ENCODE measurements around the gene OLFML2A. TPM values are rescaled to one million over a fixed set of nuclear protein-coding genes. Genes with fewer than 3 reads are reported as not detected.
"Not testable (repeated sequence)": the region's sequence is repeated elsewhere in the genome, so short reads cannot be mapped to it uniquely, and the experiment has no call there.

Gene OLFML2A
- total RNA-seq, 1 experiment from 2014 or later: 0.99 TPM

DNA sequence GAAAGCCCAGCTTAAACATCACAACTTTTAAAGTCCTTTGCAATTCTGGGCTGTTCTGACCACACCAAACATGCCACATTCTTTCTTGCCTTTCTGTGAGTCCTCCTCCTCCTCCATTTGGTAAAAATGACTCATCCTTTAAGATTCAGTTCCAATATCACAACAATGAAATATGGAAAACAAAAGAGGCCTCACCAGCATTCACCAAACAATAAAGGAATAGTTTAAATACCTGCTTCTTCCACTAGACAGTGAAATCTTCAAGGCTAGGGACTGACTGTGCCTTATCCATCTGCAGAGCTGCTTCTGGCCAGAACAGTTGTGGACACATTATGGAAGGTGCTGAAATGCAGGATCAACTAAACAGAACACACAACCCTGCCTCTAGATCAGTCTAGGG lies 41.8 kb upstream of the OLFML2A start:
- no peak for DNase-seq
- Mint-ChIP-seq H3K9me3 (ENCODE audit: low read depth, unreplicated experiment) (no peaks in the 10 kb centered on the region), H3K4me3 (ENCODE audit: low read depth, unreplicated experiment) (peak overlapping the region; percentile 36), H3K4me1 (ENCODE audit: low read depth, unreplicated experiment) (peaks cover 25% of the 10 kb centered on the region), H3K27me3 (ENCODE audit: unreplicated experiment) (no peaks in the 10 kb centered on the region), H3K36me3 (ENCODE audit: insufficient read depth, unreplicated experiment) (peaks cover 4% of the 10 kb centered on the region), H3K27ac (ENCODE audit: unreplicated experiment) (peak overlapping the region; percentile 51)
- intact Hi-C loops (cut with micrococcal nuclease; ENCODE audit: unreplicated experiment): no loop called here
- no peak for TF ChIP-seq CTCF (IDR thresholded peaks at IDR 0.05; ENCODE audit: unreplicated experiment)
- no TSS peak for BruUV-seq (replicated peaks)
- CTCF ChIA-PET: interaction anchor here (1.2 to 2.4 kb wide), 2 partner anchors 8 to 30 kb away, joined by 4 to 8 read pairs; no protein-coding TSS in a partner anchor

- intact Hi-C loops (cut with micrococcal nuclease; ENCODE audit: unreplicated experiment); H3K27me3 Mint-ChIP-seq (ENCODE audit: unreplicated experiment); H3K4me3 Mint-ChIP-seq (ENCODE audit: low read depth, unreplicated experiment): not testable (repeated sequence)
These were observed 38.9 kb upstream of the OLFML2A start for GRCh38 chr9:124738075-124738474.

DNA sequence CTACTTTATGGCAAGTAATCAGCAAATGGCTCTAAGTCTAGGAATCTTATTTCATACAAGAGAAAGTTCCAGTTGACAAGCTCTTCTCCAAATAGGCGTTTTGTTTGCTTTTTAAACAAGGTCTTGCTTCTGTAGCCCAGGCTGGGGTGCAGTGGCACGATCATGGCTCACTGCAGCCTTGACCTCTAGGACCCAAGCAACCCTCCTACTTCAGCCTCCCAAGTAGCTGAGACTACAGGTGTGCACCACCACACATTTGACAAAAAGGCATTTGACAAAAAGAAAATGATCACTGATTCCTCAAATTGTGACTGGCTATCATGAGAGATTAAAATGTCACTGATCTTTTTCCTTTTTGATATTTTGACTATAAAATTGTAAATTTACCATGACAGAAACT lies 37.6 kb upstream of the OLFML2A start:
- TF ChIP-seq CTCF (IDR thresholded peaks at IDR 0.05; ENCODE audit: unreplicated experiment): no peak
- H3K4me1 Mint-ChIP-seq (ENCODE audit: low read depth, unreplicated experiment): peaks cover 49% of the 10 kb centered on the region
- intact Hi-C loops (cut with micrococcal nuclease; ENCODE audit: unreplicated experiment): no loop called here
- H3K27ac Mint-ChIP-seq (ENCODE audit: unreplicated experiment): no peak overlapping the region
- CTCF ChIA-PET: no interaction called here
- DNase-seq: no peak
- no peaks in the 10 kb centered on the region for H3K27me3 Mint-ChIP-seq (ENCODE audit: unreplicated experiment)
- H3K4me3 Mint-ChIP-seq (ENCODE audit: low read depth, unreplicated experiment): no peak overlapping the region
- BruUV-seq (replicated peaks): no TSS peak
- H3K9me3 Mint-ChIP-seq (ENCODE audit: low read depth, unreplicated experiment): no peaks in the 10 kb centered on the region
- H3K36me3 Mint-ChIP-seq (ENCODE audit: insufficient read depth, unreplicated experiment): no peaks in the 10 kb centered on the region

More at GRCh38 chr9:124738075-124738474, 38.9 kb upstream of the OLFML2A start:
- DNase-seq; H3K36me3 Mint-ChIP-seq (ENCODE audit: insufficient read depth, unreplicated experiment); CTCF ChIA-PET; BruUV-seq (replicated peaks); H3K27ac Mint-ChIP-seq (ENCODE audit: unreplicated experiment); H3K9me3 Mint-ChIP-seq (ENCODE audit: low read depth, unreplicated experiment): not testable (repeated sequence)
- H3K4me1 Mint-ChIP-seq (ENCODE audit: low read depth, unreplicated experiment): peaks cover 48% of the 10 kb centered on the region

DNA sequence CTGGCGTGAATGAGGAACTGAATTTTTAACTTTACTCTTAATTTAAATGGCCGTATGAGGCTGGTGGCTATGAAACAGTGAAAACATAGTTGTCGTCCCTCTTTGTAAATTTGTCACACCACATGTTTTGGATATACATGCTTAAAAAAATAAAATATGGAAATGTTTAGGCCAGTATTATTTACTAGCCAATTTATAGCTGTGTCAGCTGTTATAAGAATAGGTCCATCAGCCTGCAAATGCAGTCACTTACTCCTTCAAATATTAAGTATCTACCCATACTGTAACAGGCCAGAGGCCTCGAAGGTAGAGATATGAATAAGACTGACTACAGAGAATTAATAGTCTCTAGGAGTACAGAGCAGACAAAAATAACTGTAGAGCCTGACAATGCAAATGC lies 35.8 kb upstream of the OLFML2A start:
- CTCF ChIA-PET: no interaction called here

More for the DNA sequence above, 35.8 kb upstream of the OLFML2A start:
- intact Hi-C loops (cut with micrococcal nuclease; ENCODE audit: unreplicated experiment): no loop called here
- Mint-ChIP-seq H3K4me3 (ENCODE audit: low read depth, unreplicated experiment) (no peak overlapping the region), H3K36me3 (ENCODE audit: insufficient read depth, unreplicated experiment) (no peaks in the 10 kb centered on the region), H3K9me3 (ENCODE audit: low read depth, unreplicated experiment) (no peaks in the 10 kb centered on the region), H3K4me1 (ENCODE audit: low read depth, unreplicated experiment) (peaks cover 31% of the 10 kb centered on the region), H3K27me3 (ENCODE audit: unreplicated experiment) (no peaks in the 10 kb centered on the region), H3K27ac (ENCODE audit: unreplicated experiment) (no peak overlapping the region)
- BruUV-seq (replicated peaks): no TSS peak
- TF ChIP-seq CTCF (IDR thresholded peaks at IDR 0.05; ENCODE audit: unreplicated experiment): no peak
- no peak for DNase-seq

Measured in Calu3 (cell line).